HL-60 (cell line): ENCODE results near the gene ADAM11.

ENCODE experiments used
- DNase-seq, 2 experiments: peaks; one replicate each; pipeline ENCODE4 v3.0.0-alpha.2; 2010 to 2020; ENCODE audit warnings: low read depth in 1 of 2, low spot score in 1 of 2
- H3K27ac ChIP-seq: fragments of 250-450 bp; sonication (Bioruptor Pico); replicated peaks from 2 replicates; pipeline ENCODE4 v1.5.1; 2020; ENCODE audit warnings: mild to moderate bottlenecking, moderate library complexity
- H3K27me3 ChIP-seq: fragments of 250-450 bp; sonication (Bioruptor Pico); 2 replicates; pipeline ENCODE4 v1.5.1; 2021; ENCODE audit warnings: mild to moderate bottlenecking, moderate library complexity; ENCODE audit not compliant: insufficient read depth, poor library complexity, severe bottlenecking
- H3K4me3 ChIP-seq: replicated peaks from 2 replicates; pipeline ENCODE4 v1.5.1; 2011; ENCODE audit warnings: mild to moderate bottlenecking, control low read depth, low read length; ENCODE audit not compliant: insufficient read depth
- CTCF ChIP-seq: IDR thresholded peaks from one replicate; pipeline ENCODE4 v1.5.1; 2011; ENCODE audit warnings: low read length, control low read depth, inconsistent platforms; ENCODE audit not compliant: insufficient read depth
- GABPA ChIP-seq: IDR thresholded peaks from 2 replicates; pipeline ENCODE4 v1.6.1; 2012; ENCODE audit warnings: low read depth
- POLR2AphosphoS5 ChIP-seq: IDR thresholded peaks from 2 replicates; pipeline ENCODE4 v1.6.1; 2012; ENCODE audit warnings: low read depth
- SPI1 ChIP-seq: IDR thresholded peaks from 2 replicates; pipeline ENCODE4 v1.6.1; 2012; ENCODE audit warnings: low read depth, mild to moderate bottlenecking, borderline replicate concordance
- TF ChIP-seq, protein P1 (sequence below): IDR thresholded peaks from 2 replicates; pipeline ENCODE4 v1.6.1; 2012; ENCODE audit warnings: low read depth; ENCODE audit not compliant: insufficient replicate concordance

The ADAM11 gene

GRCh38 chr17:44830359-44831288 is 71.8 kb downstream of the ADAM11 start:
- Histone ChIP-seq H3K27me3 (peaks cover 49% of the 10 kb centered on the region), H3K27ac (no peak overlapping the region), H3K4me3 (peak overlapping the region; percentile 40)
- no peak for TF ChIP-seq CTCF
- no peak for TF ChIP-seq POLR2AphosphoS5
- no peak for TF ChIP-seq SPI1
- TF ChIP-seq GABPA, result no peak
- TF ChIP-seq, protein P1, sequence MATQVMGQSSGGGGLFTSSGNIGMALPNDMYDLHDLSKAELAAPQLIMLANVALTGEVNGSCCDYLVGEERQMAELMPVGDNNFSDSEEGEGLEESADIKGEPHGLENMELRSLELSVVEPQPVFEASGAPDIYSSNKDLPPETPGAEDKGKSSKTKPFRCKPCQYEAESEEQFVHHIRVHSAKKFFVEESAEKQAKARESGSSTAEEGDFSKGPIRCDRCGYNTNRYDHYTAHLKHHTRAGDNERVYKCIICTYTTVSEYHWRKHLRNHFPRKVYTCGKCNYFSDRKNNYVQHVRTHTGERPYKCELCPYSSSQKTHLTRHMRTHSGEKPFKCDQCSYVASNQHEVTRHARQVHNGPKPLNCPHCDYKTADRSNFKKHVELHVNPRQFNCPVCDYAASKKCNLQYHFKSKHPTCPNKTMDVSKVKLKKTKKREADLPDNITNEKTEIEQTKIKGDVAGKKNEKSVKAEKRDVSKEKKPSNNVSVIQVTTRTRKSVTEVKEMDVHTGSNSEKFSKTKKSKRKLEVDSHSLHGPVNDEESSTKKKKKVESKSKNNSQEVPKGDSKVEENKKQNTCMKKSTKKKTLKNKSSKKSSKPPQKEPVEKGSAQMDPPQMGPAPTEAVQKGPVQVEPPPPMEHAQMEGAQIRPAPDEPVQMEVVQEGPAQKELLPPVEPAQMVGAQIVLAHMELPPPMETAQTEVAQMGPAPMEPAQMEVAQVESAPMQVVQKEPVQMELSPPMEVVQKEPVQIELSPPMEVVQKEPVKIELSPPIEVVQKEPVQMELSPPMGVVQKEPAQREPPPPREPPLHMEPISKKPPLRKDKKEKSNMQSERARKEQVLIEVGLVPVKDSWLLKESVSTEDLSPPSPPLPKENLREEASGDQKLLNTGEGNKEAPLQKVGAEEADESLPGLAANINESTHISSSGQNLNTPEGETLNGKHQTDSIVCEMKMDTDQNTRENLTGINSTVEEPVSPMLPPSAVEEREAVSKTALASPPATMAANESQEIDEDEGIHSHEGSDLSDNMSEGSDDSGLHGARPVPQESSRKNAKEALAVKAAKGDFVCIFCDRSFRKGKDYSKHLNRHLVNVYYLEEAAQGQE, result no peak
- no peak for DNase-seq

- H3K27me3 ChIP-seq, result peaks cover 48% of the 10 kb centered on the region
- no peak overlapping the region for H3K27ac ChIP-seq
- TF ChIP-seq, protein P1, result no peak
- no peak for TF ChIP-seq SPI1
- no peak for TF ChIP-seq CTCF
- no peak for TF ChIP-seq POLR2AphosphoS5
- no peak for TF ChIP-seq GABPA
- no peak overlapping the region for H3K4me3 ChIP-seq
- DNase-seq, result no peak
Observed at GRCh38 chr17:44831371-44831770, 72.6 kb downstream of the ADAM11 start.
